K562 (cell line): ENCODE data around the gene EFCAB8. TPM values are rescaled to one million over a fixed set of nuclear protein-coding genes. Genes with fewer than 3 reads are reported as not detected.

Source experiments
- ATAC-seq: fragments of 200-7000 bp; cut with Tn5 transposase; 3 replicates; pipeline ENCODE4 v1.9.1; 2020; ENCODE audit warnings: moderate library complexity
- BruUV-seq: library from RNA; stranded (reverse); fragments of 400-500 nt; replicated peaks from 2 replicates; lab custom pipeline; 2021; lab: Mats Ljungman, UMichigan
- CTCF ChIA-PET: fragments of 300-600 bp; formaldehyde crosslinking; extraction: SDS; loops from one replicate; lab custom pipeline; 2021; ENCODE audit warnings: low intra/inter-chr PET ratio; lab: Yijun Ruan, JAX
- POLR2A ChIA-PET: fragments of 300-600, 350-650 bp; sonication (Branson Sonifier 250); formaldehyde crosslinking; extraction: SDS; loops from one replicate; lab custom pipeline; 2021; ENCODE audit warnings: antibody characterized with exemption, inconsistent platforms; lab: Yijun Ruan, JAX
- DNase-seq, 4 experiments: peaks; one replicate each; pipeline versions ENCODE4 v3.0.0 to v3.0.0-alpha.2; 2011 to 2018; ENCODE audit warnings: low spot score in 3 of 4, mixed read lengths in 3 of 4; ENCODE audit errors: extremely low read depth in 1 of 4
- FAIRE-seq: peaks from 2 replicates; lab custom pipeline; 2011; peaks lifted over from hg19 to GRCh38; lab: Jason Lieb, UNC
- H2AFZ ChIP-seq: 2 replicates; pipeline ENCODE4 v1.6.0; 2011; ENCODE audit warnings: low read depth, low read length, control low read depth, inconsistent platforms
- H3K27ac ChIP-seq: fragments of 200-600 bp; 3 replicates; pipeline ENCODE4 v1.8.0; 2011; ENCODE audit warnings: low read depth, mild to moderate bottlenecking, control low read depth, inconsistent platforms, low read length, moderate library complexity, mixed read lengths; ENCODE audit errors: extremely low read depth
- H3K27me3 ChIP-seq, 2 experiments: fragments of 300-600 bp in 1 of 2; 2 replicates in 1 of 2; 3 replicates in 1 of 2; pipeline versions ENCODE4 v1.6.0 to v1.8.0; 2011; ENCODE audit warnings: inconsistent platforms in 2 of 2, low read length in 2 of 2, mild to moderate bottlenecking in 1 of 2, mixed read lengths in 1 of 2, moderate library complexity in 1 of 2; ENCODE audit not compliant: control insufficient read depth in 2 of 2, insufficient read depth in 2 of 2
- H3K36me3 ChIP-seq: fragments of 300-600 bp; 3 replicates; pipeline ENCODE4 v1.8.0; 2011; ENCODE audit warnings: mild to moderate bottlenecking, low read length, inconsistent platforms; ENCODE audit not compliant: control insufficient read depth, insufficient read depth
- H3K4me1 ChIP-seq, 2 experiments: fragments of 200-600 bp in 1 of 2; replicated peaks in 1 of 2; 2 replicates in 1 of 2; 3 replicates in 1 of 2; pipeline versions ENCODE4 v1.5.1 to v1.8.0; 2011; ENCODE audit warnings: inconsistent platforms in 2 of 2, low read length in 2 of 2, mild to moderate bottlenecking in 1 of 2, mixed read lengths in 1 of 2, moderate library complexity in 1 of 2; ENCODE audit not compliant: control insufficient read depth in 2 of 2, insufficient read depth in 2 of 2
- H3K4me2 ChIP-seq: 2 replicates; pipeline ENCODE4 v1.6.1; 2011; ENCODE audit warnings: low read length, control low read depth, inconsistent platforms, mixed read lengths; ENCODE audit not compliant: insufficient read depth
- H3K4me3 ChIP-seq: fragments of 200-600 bp; sonication (generic), shearing (Covaris generic); 2 replicates; pipeline ENCODE4 v1.5.1; 2016; ENCODE audit warnings: control low read depth, inconsistent platforms
- H3K79me2 ChIP-seq: fragments of 200-600 bp; 3 replicates; pipeline ENCODE4 v1.8.0; 2011; ENCODE audit warnings: low read length, inconsistent platforms; ENCODE audit not compliant: control insufficient read depth, insufficient read depth
- H3K9ac ChIP-seq, 2 experiments: 2 replicates each; pipeline versions ENCODE4 v1.6.0 to v1.6.1; 2011; ENCODE audit warnings: low read depth in 2 of 2, low read length in 2 of 2, control low read depth in 1 of 2, inconsistent platforms in 1 of 2, mild to moderate bottlenecking in 1 of 2, mixed read lengths in 1 of 2; ENCODE audit not compliant: insufficient read depth in 1 of 2
- H3K9me1 ChIP-seq: one replicate; pipeline ENCODE4 v1.6.0; 2011; ENCODE audit warnings: inconsistent platforms, mild to moderate bottlenecking, low read length, moderate library complexity; ENCODE audit not compliant: control insufficient read depth, insufficient read depth
- H3K9me3 ChIP-seq: replicated peaks from 2 replicates; pipeline ENCODE4 v1.5.1; 2011; ENCODE audit warnings: low read depth, low read length, inconsistent platforms; ENCODE audit not compliant: control insufficient read depth, insufficient read depth
- H4K20me1 ChIP-seq: replicated peaks from 2 replicates; pipeline ENCODE4 v1.6.1; 2011; ENCODE audit warnings: low read length, inconsistent platforms, mixed read lengths; ENCODE audit not compliant: control insufficient read depth, insufficient read depth
- ADNP ChIP-seq: fragments of 200-800 bp; sonication (Bioruptor generic); IDR thresholded peaks from 2 replicates; pipeline ENCODE4 v1.6.1; 2016; ENCODE audit warnings: missing genetic modification characterization, missing compliant biosample characterization
- BCOR ChIP-seq: fragments of 450-650 bp; IDR thresholded peaks from 2 replicates; pipeline ENCODE4 v1.6.1; 2016
- CBX1 ChIP-seq: sonication (generic); IDR thresholded peaks from 2 replicates; pipeline ENCODE4 v1.6.1; 2016; ENCODE audit warnings: antibody characterized with exemption, low read depth, mild to moderate bottlenecking
- ELF2 ChIP-seq: fragments of 250-450 bp; sonication (Bioruptor Pico); IDR thresholded peaks from 2 replicates; pipeline ENCODE4 v1.5.0; 2021; ENCODE audit warnings: mild to moderate bottlenecking
- FIP1L1 ChIP-seq: fragments of 200-400 bp; formaldehyde crosslinking; IDR thresholded peaks from 2 replicates; pipeline ENCODE4 v1.6.1; 2018; ENCODE audit warnings: mild to moderate bottlenecking, low read depth, low read length; ENCODE audit not compliant: poor library complexity, severe bottlenecking
- HES1 ChIP-seq: fragments of 450-650 bp; IDR thresholded peaks from 2 replicates; pipeline ENCODE4 v1.6.1; 2016; ENCODE audit warnings: low read depth, mild to moderate bottlenecking, moderate library complexity
- JUND ChIP-seq, 2 experiments: IDR thresholded peaks; 2 replicates in 1 of 2; 3 replicates in 1 of 2; pipeline ENCODE4 v1.6.1; 2011; ENCODE audit warnings: borderline replicate concordance in 2 of 2, low read depth in 2 of 2, low read length in 2 of 2, improper control_type of control experiment in 1 of 2, missing biosample characterization in 1 of 2, missing genetic modification characterization in 1 of 2, missing genetic modification reagents in 1 of 2
- KDM1A ChIP-seq, 2 experiments: fragments of 450-650 bp; IDR thresholded peaks; 2 replicates each; pipeline ENCODE4 v1.6.1; 2016; ENCODE audit warnings: mild to moderate bottlenecking in 2 of 2
- NKRF ChIP-seq: fragments of 450-650 bp; IDR thresholded peaks from 2 replicates; pipeline ENCODE4 v1.6.1; 2016; ENCODE audit warnings: borderline replicate concordance
- RBM25 ChIP-seq: fragments of 200-400 bp; formaldehyde crosslinking; IDR thresholded peaks from 2 replicates; pipeline ENCODE4 v1.6.1; 2018; ENCODE audit warnings: low read length, low read depth, moderate library complexity; ENCODE audit not compliant: severe bottlenecking
- TAF15 ChIP-seq: fragments of 200-400 bp; formaldehyde crosslinking; IDR thresholded peaks from 2 replicates; pipeline ENCODE4 v1.6.1; 2017; ENCODE audit warnings: mild to moderate bottlenecking, low read depth, low read length, moderate library complexity
- TEAD1 ChIP-seq, 2 experiments: fragments of 450-650 bp in 1 of 2; sonication (generic) in 1 of 2; formaldehyde crosslinking; IDR thresholded peaks; 2 replicates each; pipeline versions ENCODE4 v1.4.0 to v1.8.0; 2020 to 2022; ENCODE audit warnings: mild to moderate bottlenecking in 2 of 2, missing genetic modification reagents in 1 of 2
- XRCC5 ChIP-seq: fragments of 200-400 bp; formaldehyde crosslinking; IDR thresholded peaks from 2 replicates; pipeline ENCODE4 v1.6.1; 2017; ENCODE audit warnings: low read depth, mild to moderate bottlenecking, low read length
- ZNF121 ChIP-seq: sonication (generic); formaldehyde crosslinking; conservative IDR thresholded peaks from 2 replicates; pipeline ENCODE4 v1.8.0; 2022; ENCODE audit warnings: missing genetic modification reagents
- WGBS: fragments of 100-300 bp; shearing (Covaris generic); methylation state at CpG from one replicate; pipeline ENCODE4 v1.1.6; 2016; ENCODE audit warnings: low coverage, mixed read lengths; ENCODE audit not compliant: insufficient coverage; ENCODE audit errors: missing lambda C conversion rate; 5-methylcytosine and 5-hydroxymethylcytosine counted together
- in situ Hi-C: fragments of 300-500 bp; cut with MboI; formaldehyde crosslinking; loops from 4 replicates; pipeline ENCODE4 v1.15.0; 2018; ENCODE audit warnings: inconsistent platforms, mixed read lengths
- intact Hi-C: fragments of 100-400 bp; cut with micrococcal nuclease; formaldehyde crosslinking; loops from 2 replicates; pipeline ENCODE4 v1.14.2; 2022
- polyA plus RNA-seq, 8 experiments: library from polyadenylated mRNA; depleted of rRNA in 4 of 8; stranded (reverse) in 5 of 8; unstranded in 3 of 8; fragments of >200 nt; fragmentation: Nextera tagmentation in 2 of 8; fragmentation: Illumina TruSeq in 1 of 8; extraction: Ambion mirVana in 2 of 8; extraction: Trizol in 1 of 8; gene quantifications; 2 replicates each; pipeline versions ENCODE4 v1.2.1 to v1.2.3, GENCODE V29; 2011 to 2014; ENCODE audit warnings: inconsistent platforms in 1 of 8, missing spikeins in 1 of 8
- total RNA-seq, 7 experiments: library from RNA; depleted of rRNA in 6 of 7; stranded (reverse); fragments of >200 nt in 6 of 7; fragmentation: Illumina TruSeq in 2 of 7; extraction: Trizol in 2 of 7; gene quantifications; 2 replicates each; pipeline versions ENCODE4 v1.2.1 to v1.2.3, GENCODE V29; 2011 to 2021; ENCODE audit warnings: low replicate concordance in 1 of 7

Gene EFCAB8
- total and polyA plus RNA-seq, 9 of the 15 experiments (the other 6 are each of a cell fraction or from before 2014, with no cell fraction given): 0.03 to 0.18 (median 0.11) TPM; not detected in 6

GRCh38 chr20:32885952-32886351 lies 27.2 kb downstream of the EFCAB8 start:
- no TSS peak for BruUV-seq
- FAIRE-seq (no peak), DNase-seq (no peak), ATAC-seq (no peak)
- no peaks in the 10 kb centered on the region for H3K36me3 ChIP-seq
- ChIA-PET POLR2A (interaction anchor here (0.6 to 1.0 kb wide), 2 partner anchors 10 to 66 kb away, joined by 3 to 6 read pairs; partner anchors contain the start of gene MAPRE1), CTCF (no interaction called here)
- H3K27me3 ChIP-seq: peaks cover 23 to 55% of the 10 kb centered on the region in 2 experiments
- no peaks in the 10 kb centered on the region for H3K79me2 ChIP-seq
- in situ Hi-C loops (no loop called here), intact Hi-C loops (no loop called here)
- peaks cover 10% of the 10 kb centered on the region; the same call in 1 of the 2 replicates for H4K20me1 ChIP-seq
- H3K9me1 ChIP-seq: no peaks in the 10 kb centered on the region
- H3K4me2 ChIP-seq: no peak overlapping the region
- H3K4me1 ChIP-seq: no peaks in the 10 kb centered on the region
- no peak overlapping the region for H3K4me3 ChIP-seq
- WGBS: 5% methylated on average over 4 of the region's 4 CpGs
- H3K9me3 ChIP-seq: no peaks in the 10 kb centered on the region
- no peak overlapping the region for H3K27ac ChIP-seq
- no peak overlapping the region for H3K9ac ChIP-seq
- H2AFZ ChIP-seq: no peak overlapping the region
- TF ChIP-seq NKRF (no peak), TAF15 (no peak), TEAD1 (CRISPR knock-in tag; IDR thresholded peaks at IDR 0.05) (no peak), ZNF121 (no peak), CBX1 (0 out of 2 replicates have a peak, but pooled peaks have one; percentile 28), ADNP (peak; percentile 67; the same call in 1 of the 2 replicates), FIP1L1 (no peak), ELF2 (CRISPR knock-in tag) (no peak), BCOR (peak; percentile 70), JUND (IDR thresholded peaks at IDR 0.05; ENCODE audit: borderline replicate concordance, low read depth, low read length) (no peak), JUND (tag; IDR thresholded peaks at IDR 0.05; ENCODE audit: borderline replicate concordance, low read depth, low read length) (no peak), XRCC5 (no peak), KDM1A (IDR thresholded peaks at IDR 0.05) (peak; percentile 48 to 51; a peak in 1 of 4 replicates), HES1 (no peak), RBM25 (peak; percentile 75)
